ENCODE results near the gene ZC3H4.
A peak's percentile ranks its signal among the peaks of the same experiment; 100 is the strongest.

ZC3H4 gene

DNA sequence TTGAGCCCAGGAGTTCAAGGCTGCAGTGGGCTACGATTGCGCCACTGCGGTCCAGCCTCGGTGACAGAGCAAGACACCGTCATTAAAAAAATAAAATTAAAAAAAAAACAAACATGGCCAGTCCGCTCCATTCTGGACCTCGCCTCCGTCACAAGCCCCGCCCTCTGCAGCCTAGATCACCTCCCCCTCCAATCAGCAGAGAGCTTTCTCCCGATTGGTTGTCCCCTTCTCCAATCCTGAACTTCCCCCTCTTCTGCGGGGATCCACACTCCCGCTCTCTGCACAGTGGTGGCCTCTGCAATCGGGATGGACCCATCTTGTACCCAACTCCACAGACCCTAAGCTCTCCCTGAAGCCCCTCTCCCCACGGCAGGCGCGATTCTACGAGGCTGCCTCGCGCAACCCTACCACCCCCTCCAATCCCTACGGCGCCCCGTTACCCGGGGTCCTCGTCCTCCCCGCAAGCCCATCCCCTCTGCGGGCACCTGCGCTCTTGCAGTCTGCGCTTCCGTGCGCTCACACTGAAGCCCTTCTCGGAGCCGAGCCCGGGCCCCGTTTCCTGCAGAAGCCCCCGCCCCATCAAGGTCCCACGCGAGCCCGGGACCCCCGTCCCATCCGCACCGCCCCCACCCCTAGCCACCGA, 65.7 kb downstream of the ZC3H4 start:
- DNase-seq (ENCODE audit: low spot score) = peak; percentile 89

DNA sequence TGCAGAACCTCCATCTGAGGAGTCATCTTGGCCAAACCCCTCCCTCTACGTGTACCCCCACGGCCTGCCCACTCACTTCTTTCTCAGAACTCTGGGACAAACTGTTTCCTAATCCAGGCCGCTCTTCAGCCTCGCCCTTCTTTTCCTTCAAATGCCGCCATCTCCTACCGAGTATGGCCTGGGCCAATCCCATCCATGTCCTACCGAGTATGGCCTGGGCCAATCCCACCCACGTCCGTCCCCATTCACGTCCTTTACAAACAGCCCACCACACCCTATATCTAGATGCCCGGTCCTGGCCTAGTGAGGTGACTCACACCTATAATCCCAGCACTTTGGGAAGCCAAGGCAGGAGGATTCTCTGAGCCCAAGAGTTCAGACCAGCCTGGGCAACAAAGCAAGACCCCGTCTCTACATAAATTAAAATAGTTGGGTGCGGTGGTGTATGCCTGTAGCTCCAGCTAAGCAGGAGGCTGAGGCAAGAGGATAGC, 66.3 kb downstream of the ZC3H4 start:
- DNase-seq (ENCODE audit: low spot score) = no peak

DNA sequence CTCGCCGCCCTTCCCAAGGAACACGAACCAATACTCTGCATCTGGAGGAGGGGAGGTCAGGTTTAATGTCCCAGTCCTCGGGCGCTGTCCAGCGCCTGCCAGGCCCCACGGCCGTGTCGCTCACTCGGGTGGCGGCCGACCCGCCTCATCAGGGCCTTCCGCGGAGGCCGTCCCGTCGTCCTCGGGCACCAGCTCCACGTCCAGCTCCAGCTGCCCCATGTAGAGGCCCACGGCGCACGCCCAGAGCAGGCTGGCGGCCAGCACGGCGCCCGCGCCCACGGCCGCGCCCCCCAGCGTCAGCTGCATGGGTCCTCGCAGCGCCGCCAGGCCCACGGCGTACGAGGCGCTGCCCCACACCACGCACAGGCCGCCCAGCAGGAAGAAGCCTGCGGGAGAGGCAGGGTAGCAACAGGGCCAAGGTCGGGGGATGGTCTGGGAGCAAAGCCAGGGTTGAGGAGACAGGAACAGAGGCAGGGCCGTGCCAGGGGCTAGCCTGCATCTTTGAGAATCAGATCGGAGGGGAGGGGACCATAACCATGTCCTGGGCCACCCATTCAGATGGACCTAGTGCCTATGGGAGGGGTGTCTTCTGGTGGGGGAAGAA, 67.6 kb downstream of the ZC3H4 start:
- DNase-seq (ENCODE audit: low spot score) = no peak

DNA sequence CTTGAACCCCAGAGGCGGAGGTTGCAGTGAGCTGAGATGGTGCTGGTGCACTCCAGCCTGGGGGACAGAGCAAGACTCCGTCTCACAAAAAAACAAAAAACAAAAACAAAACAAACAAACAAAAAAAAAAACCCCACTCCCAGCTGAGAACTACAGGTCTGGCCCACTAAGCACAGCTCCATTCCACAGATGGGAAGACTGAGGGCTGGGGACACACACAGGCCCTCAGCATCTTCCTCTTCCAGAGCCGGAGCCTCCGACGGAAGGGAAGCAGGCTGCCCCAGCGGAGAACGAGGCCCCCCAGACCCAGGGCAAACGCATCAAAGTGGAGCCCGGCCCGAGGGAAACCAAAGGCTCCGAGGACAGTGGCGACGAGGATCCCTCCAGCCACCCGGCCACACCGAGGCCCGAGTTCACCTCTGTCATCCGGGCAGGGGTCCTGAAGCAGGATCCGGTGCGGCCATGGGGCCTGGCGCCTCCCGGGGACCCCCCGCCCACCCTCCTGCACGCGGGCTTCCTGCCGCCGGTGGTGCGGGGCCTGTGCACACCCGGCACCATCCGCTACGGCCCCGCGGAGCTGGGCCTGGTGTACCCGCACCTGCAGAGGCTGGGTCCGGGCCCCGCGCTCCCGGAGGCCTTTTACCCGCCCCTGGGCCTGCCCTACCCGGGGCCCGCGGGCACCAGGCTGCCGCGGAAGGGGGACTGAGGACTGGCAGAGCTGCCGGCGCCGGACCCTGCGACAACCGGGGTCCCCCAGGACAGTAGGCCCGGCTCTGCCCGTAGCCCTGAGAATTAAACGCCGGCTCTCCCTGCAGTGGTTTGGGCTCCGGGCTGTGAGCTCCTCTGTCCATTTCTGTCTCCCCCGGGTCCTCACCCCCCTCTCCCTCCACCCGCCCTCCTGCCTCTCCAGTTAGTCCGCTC, 68.4 kb downstream of the ZC3H4 start:
- no peak for DNase-seq (ENCODE audit: low spot score)

DNA sequence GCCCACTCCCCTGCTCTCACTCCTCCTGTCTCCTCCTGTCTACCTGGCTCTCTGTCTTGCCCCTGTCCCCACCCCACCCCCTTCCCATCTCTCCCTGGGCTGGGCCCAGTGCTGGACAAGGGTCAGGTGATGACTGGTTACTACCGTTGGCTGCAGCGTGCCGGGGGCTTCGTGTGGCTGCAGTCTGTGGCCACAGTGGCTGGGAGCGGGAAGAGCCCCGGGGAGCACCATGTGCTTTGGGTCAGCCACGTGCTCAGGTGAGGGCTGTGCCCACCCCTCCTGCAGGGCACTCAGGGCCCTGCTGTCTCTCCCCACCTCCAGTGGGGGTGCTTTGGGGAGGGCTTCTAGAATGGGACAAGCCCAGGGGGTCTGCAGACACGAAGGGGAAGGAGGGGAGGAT, 72.7 kb downstream of the ZC3H4 start:
- DNase-seq (ENCODE audit: low spot score) = no peak

DNA sequence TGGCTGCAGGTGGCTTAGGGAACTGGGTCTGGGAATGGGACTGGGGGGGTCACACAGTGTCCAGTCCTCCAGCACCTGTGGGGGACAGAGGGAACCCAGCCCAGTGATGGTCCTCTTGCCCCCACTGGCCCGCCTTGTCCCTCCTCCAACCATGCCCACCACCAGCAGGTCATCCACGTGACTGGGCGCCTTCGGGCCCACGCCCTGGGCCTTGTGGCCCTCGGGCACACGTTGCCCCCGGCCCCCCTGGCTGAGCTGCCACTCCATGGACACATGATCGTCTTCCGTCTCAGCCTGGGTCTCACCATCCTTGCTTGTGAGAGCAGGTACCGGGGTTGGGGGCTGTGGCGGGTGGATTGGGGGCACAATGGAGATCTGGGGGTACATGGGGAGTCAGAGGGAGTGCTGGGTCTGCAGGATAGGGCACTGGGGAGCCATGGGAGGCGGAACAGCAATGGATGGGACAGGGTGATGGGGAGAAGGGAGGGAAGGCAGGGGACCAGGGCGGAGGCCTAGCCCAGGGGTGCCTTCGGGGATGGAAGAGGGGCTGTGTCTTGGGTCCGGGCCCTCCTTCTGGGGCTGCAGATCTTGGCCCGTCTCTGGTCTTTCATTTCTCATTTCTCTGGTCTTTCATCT, 74.2 kb downstream of the ZC3H4 start:
- no peak for DNase-seq (ENCODE audit: low spot score)

DNA sequence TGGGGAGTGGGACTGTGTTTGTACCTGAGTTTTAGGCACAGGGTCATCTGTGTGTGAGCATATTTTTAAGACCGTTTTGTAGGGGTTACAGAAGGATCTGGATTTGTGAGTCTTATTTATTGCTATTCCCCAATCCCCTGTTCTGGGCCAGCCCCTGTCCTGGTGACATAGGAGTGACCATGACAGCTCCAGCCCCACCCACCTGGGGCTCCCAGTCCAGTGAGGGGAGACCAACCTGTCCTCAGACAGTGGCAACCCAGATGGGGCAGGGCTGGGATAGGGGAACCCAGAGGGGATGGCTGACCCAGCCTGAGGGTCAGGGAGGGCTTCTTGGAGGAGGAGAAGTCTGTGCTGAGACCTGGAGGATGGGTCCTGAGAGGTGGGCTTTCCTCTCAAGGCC, 75.8 kb downstream of the ZC3H4 start:
- no peak for DNase-seq (ENCODE audit: low spot score)

DNA sequence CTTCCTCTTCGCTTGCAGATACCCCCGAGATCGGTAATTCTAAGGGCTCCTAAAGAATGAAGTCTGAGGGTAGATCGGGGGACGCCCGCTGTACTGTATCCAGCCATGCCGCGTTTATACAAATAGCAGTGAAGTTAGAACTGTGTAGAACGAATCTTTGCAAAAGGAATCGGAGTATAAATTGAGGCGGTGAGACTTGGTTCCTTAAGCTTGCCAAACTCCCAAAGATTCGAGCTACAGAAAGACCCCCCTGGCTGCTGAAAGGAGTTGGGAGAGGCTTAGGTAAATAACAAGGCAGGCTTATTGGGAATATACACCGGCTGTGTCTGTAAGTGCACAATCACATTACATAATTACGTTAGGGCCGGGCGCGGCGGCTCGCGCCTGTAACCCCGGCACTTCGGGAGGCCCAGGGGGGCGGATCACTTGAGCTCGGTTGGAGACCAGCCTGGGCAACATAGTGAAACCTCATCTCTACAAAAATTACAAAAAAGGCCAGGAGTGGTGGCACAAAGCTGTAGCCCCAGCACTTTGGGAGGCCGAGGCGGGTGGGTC, 77.4 kb downstream of the ZC3H4 start:
- DNase-seq (ENCODE audit: low spot score) = peak; percentile 27

DNA sequence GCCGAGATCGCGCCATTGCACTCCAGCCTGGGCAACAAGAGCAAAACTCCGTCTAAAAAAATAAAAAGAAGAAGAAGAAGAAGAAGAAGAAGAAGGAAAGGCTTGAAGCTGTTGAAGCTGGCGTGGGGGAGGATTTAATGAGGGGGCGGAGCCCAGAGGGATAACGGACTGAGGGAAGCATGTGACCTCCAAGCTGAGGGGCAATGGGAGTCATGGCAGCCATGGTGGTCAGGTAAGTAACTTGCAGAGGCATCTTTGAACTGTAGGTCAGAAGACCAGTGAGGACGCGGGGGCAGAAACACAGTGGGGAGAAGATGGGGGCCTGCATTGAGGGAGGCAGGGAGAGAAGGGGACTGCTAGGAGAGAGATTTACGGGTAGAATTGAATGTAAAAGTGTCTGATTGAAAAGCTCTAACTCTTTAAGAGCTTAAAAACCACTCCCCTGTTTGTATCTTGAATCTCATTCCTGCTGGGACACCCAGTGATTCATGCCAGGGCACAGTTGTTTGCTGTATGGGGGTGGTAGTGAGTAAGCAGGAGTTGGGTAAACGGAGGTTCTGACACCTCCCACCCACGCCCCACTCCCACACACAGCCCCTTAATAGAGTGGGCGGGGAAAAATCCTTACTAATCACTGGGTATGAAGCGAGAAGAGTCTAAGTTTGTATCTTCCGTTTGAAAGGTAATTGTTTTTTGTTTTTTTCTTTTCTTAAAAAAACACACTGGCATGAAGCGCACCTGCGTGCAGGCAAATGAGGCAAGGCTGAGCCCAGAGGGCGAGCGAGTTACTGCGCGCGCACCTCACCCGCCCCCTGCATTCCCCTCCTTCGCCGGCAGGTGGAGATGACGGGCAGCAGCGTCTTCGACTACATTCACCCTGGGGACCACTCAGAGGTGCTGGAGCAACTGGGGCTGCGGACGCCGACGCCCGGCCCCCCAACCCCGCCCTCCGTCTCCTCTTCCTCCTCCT, 78.2 kb downstream of the ZC3H4 start:
- DNase-seq (ENCODE audit: low spot score) = peak; percentile 95

DNA sequence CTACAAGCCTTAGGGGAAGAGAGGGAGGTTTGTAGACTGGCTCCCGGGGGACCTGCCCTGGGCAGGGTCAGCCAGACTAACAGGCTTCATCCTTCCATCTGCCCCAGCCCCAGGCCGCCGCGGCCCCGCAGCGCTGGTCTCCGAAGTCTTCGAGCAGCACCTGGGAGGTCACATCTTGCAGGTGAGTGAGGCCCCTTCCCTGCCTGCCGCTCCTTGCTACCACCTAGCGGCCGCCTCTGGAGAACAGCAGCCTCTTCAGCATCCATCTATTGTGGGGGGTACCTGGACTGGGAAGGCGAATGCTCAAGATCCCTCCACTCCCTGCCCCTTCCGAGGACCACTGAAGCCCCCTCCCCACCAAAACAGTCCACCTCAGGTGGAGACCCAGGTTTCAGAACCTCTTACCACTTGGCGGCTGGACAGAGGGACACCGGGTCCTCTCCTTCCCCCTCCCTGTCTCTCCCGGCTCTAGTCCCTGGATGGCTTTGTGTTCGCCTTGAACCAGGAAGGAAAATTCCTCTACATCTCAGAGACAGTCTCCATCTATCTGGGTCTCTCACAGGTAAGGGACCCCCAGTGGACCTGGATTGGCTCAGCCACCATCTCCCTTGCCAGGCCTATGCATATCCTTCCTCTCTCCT, 81.3 kb downstream of the ZC3H4 start:
- peak; percentile 49 for DNase-seq (ENCODE audit: low spot score)

DNA sequence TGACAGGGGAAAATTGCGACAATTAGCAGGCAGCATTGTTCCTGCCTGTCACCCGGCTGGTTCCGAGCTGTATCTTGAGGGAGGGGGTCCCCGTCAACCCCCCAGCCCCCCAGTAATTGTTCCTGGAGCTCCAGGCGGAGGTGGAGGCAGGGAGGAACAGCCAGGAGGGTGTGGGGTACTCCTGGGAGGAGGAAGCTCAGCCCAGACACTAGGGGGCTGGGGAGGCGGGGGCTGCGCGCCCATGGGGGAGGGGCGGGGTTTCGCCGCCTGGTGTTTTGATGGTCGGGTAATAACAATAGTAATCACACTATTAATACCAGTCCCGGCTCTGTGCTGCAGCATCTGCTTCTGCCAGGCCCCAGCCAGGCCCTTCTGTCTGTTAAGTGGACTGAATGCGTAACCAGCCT, 85.4 kb downstream of the ZC3H4 start:
- no peak for DNase-seq (ENCODE audit: low spot score)

DNA sequence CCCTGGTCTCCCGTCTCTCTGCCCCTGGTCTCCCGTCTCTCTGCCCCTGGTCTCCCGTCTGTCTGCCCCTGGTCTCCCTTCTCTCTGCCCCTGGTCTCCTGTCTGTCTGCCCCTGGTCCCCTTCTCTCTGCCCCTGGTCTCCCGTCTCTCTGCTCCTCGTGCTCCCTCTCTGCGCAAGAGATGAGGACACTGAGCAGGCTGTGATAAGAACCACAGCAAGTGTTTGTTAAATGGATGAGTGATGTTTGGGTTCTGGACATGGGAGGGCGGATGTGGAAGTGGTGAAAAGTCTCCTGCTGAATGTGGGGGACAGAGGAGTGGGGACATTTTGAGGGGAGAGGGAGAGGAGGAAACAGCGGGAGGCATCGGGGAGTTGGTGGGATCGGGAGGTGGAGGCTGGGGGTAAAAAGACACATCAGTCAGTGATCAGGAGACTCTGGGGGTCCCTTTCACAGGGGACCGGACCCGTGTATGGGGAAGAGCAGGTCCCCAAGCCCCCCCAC, 85.9 kb downstream of the ZC3H4 start:
- DNase-seq (ENCODE audit: low spot score) = no peak

DNA sequence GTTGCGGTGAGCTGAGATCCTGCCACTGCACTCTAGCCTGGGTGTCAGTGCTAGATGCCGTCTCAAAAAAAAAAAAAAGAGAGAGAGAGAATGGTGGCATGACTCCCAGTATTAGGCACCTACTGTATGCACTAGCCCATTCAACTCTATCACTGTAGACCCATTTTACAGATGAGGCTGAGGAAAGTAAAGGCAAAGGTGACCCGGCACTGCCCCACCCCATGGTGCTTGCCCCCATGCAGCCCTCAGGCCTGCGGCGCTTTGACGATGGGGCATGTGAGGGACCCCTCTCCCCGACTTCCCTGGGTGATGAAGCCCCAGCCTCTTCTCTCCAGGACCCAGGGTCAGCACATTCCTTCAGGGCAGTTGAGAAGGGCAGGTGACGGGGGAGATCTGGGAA, 86.7 kb downstream of the ZC3H4 start:
- DNase-seq (ENCODE audit: low spot score) = no peak

DNA sequence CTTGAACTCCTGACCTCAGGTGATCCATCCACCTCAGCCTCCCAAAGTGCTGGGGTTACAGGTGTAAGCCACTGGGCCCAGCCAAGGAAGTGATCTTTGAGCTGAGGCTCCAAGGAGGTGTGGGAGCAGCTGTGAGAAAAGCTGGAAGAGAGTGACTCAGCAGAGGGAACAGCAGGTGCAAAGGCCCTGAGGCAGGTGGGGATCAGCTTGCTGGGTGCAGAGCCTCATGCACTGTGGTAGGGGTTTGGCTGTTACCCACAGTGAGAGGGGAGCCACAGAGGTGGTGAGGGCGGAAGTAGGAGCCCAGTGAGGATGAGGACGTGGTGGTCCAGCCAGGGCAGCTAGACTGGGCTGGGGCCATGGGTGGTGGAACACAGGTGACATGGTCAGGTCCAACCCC, 87.4 kb downstream of the ZC3H4 start:
- no peak for DNase-seq (ENCODE audit: low spot score)

DNA sequence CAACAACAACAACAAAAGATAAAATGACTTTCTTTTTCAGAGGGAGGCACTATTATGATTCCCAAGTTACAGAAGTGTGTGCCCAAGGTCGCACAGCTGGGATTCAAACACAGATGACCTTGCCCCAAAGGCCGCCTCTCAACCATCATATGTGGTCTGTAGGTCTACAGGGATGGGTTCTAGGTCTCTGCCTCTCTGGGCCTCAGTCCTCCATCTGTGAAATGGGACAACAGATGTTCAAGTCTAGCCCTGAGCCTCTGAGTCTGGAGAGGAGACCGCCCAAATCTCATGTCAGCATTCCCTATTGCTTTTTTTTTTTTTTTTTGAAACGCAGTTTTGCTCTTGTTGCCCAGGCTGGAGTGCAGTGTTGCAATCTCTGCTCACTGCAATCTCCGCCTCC, 89.1 kb downstream of the ZC3H4 start:
- DNase-seq (ENCODE audit: low spot score) = no peak

DNA sequence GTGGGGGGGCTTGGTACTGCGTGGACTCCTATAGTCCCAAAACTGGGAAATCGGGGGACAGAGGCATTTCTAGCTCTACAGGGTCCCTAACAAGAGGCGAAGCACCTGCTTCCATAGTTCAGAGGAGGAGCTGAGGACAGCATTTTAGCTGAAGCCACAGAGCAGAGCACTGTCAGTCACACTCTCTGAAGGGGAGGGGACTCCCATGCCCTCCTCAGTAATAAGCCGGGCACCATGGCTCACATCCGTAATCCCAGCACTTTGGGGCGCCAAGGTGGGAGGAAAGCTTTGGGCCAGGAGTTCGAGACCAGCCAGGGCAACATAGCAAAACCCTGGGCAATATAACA, 90.2 kb downstream of the ZC3H4 start:
- no peak for DNase-seq (ENCODE audit: low spot score)

DNA sequence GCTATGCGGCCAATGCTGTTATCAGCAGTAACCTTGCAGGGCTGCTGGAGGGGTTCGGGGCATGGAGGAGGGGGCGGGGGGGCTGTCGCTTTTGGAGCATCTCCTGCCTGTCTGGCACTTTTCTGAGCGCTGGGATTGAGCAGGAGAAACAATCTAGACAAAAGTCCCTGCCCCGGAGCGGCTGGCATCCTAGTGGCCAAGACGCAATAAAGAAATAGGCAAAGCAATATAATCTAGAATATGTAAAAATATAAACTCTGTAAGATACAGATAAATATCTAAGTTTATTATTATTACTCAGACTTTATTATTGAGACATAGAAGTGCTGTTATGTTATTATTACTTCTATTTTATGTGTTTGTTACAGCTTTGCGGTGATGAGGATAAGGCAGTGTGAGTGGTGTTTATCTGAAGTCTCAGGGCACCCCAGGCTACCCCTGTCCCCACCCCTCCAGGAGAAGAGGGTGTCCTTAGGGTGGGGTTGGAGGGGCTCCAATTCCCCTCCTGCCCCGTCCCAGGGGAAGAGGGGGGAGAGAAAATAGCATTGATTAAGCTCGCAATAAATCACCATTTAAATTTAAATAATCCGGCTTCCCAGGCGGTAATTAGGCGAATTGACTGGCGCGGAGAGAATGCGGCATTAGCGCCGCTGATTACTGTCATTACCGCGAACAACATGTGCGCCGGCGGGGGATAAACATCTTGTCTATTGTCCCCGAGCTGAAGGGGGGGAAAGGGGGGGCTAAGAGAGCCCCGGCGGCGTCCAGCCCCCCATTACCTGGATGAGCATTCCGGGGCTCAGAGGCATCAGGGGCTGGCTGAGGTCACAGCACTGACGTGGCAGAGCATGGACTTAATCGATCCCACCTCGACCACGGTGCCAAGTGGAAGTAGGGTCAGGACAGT, 90.8 kb downstream of the ZC3H4 start:
- DNase-seq (ENCODE audit: low spot score) = no peak

DNA sequence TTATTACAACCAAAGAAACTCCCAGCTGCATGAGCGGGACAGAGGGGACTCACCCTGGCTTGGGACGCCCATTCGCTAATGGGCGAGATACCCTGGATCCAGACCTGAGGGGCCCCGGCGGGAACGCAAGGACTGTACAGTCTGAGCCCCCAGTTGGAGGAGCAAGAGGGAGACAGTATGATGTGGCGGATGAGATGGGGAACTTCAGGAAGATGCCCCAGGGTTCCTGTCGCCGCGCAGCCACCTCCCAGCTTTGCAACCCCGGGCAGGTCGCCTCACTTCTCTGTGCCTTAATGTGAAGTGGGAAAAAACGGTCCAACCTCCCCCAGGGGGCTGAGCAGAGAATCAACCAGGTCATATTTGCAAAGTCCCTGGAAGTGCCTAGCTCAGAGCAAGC, 91.4 kb downstream of the ZC3H4 start:
- DNase-seq (ENCODE audit: low spot score) = no peak

DNA sequence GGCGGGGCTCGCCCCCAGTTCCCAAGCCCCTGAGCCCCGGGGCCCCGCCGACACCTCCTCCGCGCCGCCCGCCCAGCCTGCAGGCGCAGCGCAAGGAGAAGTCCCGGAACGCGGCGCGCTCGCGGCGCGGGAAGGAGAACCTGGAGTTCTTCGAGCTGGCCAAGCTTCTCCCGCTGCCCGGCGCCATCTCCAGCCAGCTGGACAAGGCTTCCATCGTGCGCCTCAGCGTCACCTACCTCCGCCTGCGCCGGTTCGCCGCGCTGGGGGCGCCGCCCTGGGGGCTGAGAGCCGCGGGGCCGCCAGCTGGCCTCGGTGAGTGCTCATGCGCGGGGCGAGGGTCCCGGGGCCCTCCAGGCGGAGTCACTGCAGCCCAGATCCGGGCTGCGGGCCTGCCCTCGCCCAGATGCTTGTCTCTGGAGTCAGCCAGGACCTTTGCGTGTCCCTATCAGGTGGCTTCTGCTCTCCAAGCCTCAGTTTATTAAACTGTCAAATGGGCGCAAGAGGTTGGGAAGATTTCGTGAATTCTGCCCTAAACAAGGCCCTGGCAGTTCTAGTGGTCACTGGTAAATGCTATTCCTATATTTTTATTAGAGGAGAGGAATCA, 91.9 kb downstream of the ZC3H4 start:
- no peak for DNase-seq (ENCODE audit: low spot score)

Data from activated CD4-positive, alpha-beta T cell treated with anti-CD3 and anti-CD28 coated beads, Interleukin-2, Interleukin-4, amounts not matched to agents 100 ng/mL and 50 ng/mL, durations not matched to agents 16 hours and 8 hours (primary cell).